ENCODE data around the gene ST3GAL5. TPM values are rescaled to one million over a fixed set of nuclear protein-coding genes. Genes with fewer than 3 reads are reported as not detected.

ST3GAL5 gene
- total RNA-seq, 1 donor from 2014 or later, result 120 TPM

- DNase-seq (ENCODE audit: low spot score), result no peak
Observed at GRCh38 chr2:85790499-85791188, 98.1 kb downstream of the ST3GAL5 start.

DNA sequence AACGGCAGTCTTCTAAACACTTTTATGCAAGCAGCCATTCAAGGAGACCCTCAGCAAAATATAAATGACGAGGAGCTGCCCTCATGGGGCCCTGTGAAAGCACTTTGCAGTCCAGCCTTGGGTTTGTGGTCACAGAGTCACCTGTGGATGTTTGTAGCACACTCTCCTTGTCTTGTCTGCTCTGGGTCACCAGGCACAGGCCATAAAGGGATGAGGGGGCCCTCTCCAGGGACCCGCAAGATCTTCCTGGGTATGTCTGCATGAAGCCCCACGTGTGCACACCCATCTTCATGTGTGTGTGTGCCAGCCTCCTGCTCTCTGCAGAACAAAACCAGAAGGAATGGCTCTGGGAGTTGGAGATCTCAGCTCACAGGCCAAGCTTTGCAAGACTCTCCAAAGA, 98.8 kb downstream of the ST3GAL5 start:
- DNase-seq (ENCODE audit: low spot score), result no peak

GRCh38 chr2:85789271-85789670, 99.5 kb downstream of the ST3GAL5 start:
- no peak for DNase-seq (ENCODE audit: low spot score)

GRCh38 chr2:85788603-85789002, 100.2 kb downstream of the ST3GAL5 start:
- DNase-seq (ENCODE audit: low spot score), result no peak

DNA sequence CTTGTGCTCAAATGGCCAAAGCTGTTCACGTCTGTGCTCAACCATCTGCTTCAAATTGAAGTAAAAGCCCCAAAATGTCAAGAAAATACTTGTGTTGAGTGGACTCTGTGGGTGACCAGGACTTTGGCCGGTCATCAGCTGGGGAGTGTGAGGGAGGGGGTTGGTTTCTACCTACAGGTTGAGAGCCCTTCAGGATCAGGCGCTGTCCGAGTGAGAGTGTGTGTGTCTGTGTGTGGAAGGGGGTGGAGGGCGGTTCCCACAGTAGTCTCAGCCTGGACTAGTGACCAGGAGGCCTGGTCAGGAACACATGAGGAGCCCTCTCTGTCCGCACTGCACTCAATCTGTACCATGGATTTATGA, 100.8 kb downstream of the ST3GAL5 start:
- DNase-seq (ENCODE audit: low spot score), result no peak

GRCh38 chr2:85787282-85787980, 101.4 kb downstream of the ST3GAL5 start:
- no peak for DNase-seq (ENCODE audit: low spot score)

Other genes starting within 250 kb of the ST3GAL5 start
- 1.7 TPM for gene SFTPB, start 220.8 kb downstream of the ST3GAL5 start, total RNA-seq
- gene GNLY, start 194.6 kb downstream of the ST3GAL5 start, total RNA-seq, result 1.9 TPM
- gene ATOH8, start 135.0 kb downstream of the ST3GAL5 start, total RNA-seq, result 21.8 TPM
- gene POLR1A, start 216.9 kb upstream of the ST3GAL5 start, total RNA-seq, result 67.6 TPM
- gene PTCD3, start 217.2 kb upstream of the ST3GAL5 start, total RNA-seq, result 125 TPM

Measured in ureter (tissue), 1 donor.